ENCODE data around the gene TFEB. TPM values are rescaled to one million over a fixed set of nuclear protein-coding genes. Genes with fewer than 3 reads are reported as not detected.

Gene TFEB
- total RNA-seq: 10 to 100 TPM; 11.7 to 14.0 TPM

GRCh38 chr6:41735427-41736185 lies at the start of gene TFEB:
TFEB (minus strand) TSS chr6:41735608; CDS start chr6:41691213, 44,395 bp downstream.
- CTCF ChIA-PET: interaction anchor here (0.6 to 1.7 kb wide), 7 partner anchors 10 to 309 kb away, joined by 3 to 5 read pairs (median 3); partner anchors contain the start of gene TOMM6
- POLR2A ChIA-PET: interaction anchor here (2.5 kb wide), 1 partner anchor 29 kb away, joined by 14 read pairs; no protein-coding TSS in a partner anchor

- ChIA-PET CTCF (interaction anchor here (1.1 to 4.3 kb wide), 2 partner anchors 156 to 259 kb away, joined by 3 to 46 read pairs; no protein-coding TSS in a partner anchor), POLR2A (no interaction called here)
Observed at GRCh38 chr6:41784581-41785171, 49.3 kb upstream of the TFEB start.

- POLR2A ChIA-PET: no interaction called here
- CTCF ChIA-PET: interaction anchor here (2.3 kb wide), 1 partner anchor 261 kb away, joined by 10 read pairs; no protein-coding TSS in a partner anchor
Observed at GRCh38 chr6:41783106-41783780, 47.8 kb upstream of the TFEB start.

- ChIA-PET CTCF (interaction anchor here (0.6 to 2.3 kb wide), 5 partner anchors 48 to 783 kb away, joined by 3 to 10 read pairs (median 3); partner anchors contain the start of gene UBR2), POLR2A (no interaction called here)
Observed at GRCh38 chr6:41781366-41781730, 45.9 kb upstream of the TFEB start.

- ChIA-PET CTCF (interaction anchor here (0.6 to 1.0 kb wide), 4 partner anchors 47 to 434 kb away, joined by 3 read pairs; no protein-coding TSS in a partner anchor), POLR2A (no interaction called here)
Observed at GRCh38 chr6:41780551-41781365, 45.4 kb upstream of the TFEB start, which contains the start of gene PRICKLE4. PRICKLE4 (plus strand) TSS chr6:41780782; CDS start chr6:41783474, 2,692 bp downstream.

GRCh38 chr6:41779788-41780550 lies 44.6 kb upstream of the TFEB start, which contains the start of gene FRS3:
FRS3 (minus strand) TSS chr6:41779900; CDS start chr6:41776987, 2,913 bp downstream.
- CTCF ChIA-PET: interaction anchor here (1.0 kb wide), 2 partner anchors 145 to 389 kb away, joined by 3 read pairs; no protein-coding TSS in a partner anchor
- POLR2A ChIA-PET: interaction anchor here (0.6 kb wide), 1 partner anchor 8 kb away, joined by 4 read pairs; no protein-coding TSS in a partner anchor

- ChIA-PET POLR2A (interaction anchor here (0.6 kb wide), 1 partner anchor 9 kb away, joined by 4 read pairs; no protein-coding TSS in a partner anchor), CTCF (interaction anchor here (1.0 kb wide), 1 partner anchor 145 kb away, joined by 3 read pairs; no protein-coding TSS in a partner anchor)
Observed at GRCh38 chr6:41779336-41779735, 43.9 kb upstream of the TFEB start.

GRCh38 chr6:41778895-41779294 lies 43.5 kb upstream of the TFEB start:
- CTCF ChIA-PET: no interaction called here

GRCh38 chr6:41777551-41778285 lies 42.3 kb upstream of the TFEB start:
- CTCF ChIA-PET: interaction anchor here (0.5 to 2.6 kb wide), 2 partner anchors 266 to 494 kb away, joined by 3 to 8 read pairs; no protein-coding TSS in a partner anchor
- POLR2A ChIA-PET: no interaction called here

More at GRCh38 chr6:41778895-41779294, 43.5 kb upstream of the TFEB start:
- POLR2A ChIA-PET: no interaction called here

GRCh38 chr6:41775293-41775882 lies 40.0 kb upstream of the TFEB start:
- POLR2A ChIA-PET: no interaction called here
- CTCF ChIA-PET: interaction anchor here (0.8 to 2.6 kb wide), 7 partner anchors 12 to 269 kb away, joined by 3 to 8 read pairs (median 4); partner anchors contain the start of gene TOMM6

GRCh38 chr6:41774841-41775240 lies 39.4 kb upstream of the TFEB start:
- CTCF ChIA-PET: interaction anchor here (0.6 to 1.3 kb wide), 3 partner anchors 19 to 41 kb away, joined by 3 to 7 read pairs (median 4); no protein-coding TSS in a partner anchor
- POLR2A ChIA-PET: no interaction called here

- POLR2A ChIA-PET: no interaction called here
- CTCF ChIA-PET: no interaction called here
Observed at GRCh38 chr6:41771058-41771983, 35.9 kb upstream of the TFEB start.

- CTCF ChIA-PET: no interaction called here
- POLR2A ChIA-PET: no interaction called here
Observed at GRCh38 chr6:41770381-41771057, 35.1 kb upstream of the TFEB start.

- POLR2A ChIA-PET: no interaction called here
Observed at GRCh38 chr6:41769376-41769775, 34.0 kb upstream of the TFEB start.

More at GRCh38 chr6:41769376-41769775, 34.0 kb upstream of the TFEB start:
- CTCF ChIA-PET: interaction anchor here (1.0 kb wide), 1 partner anchor 86 kb away, joined by 4 read pairs; no protein-coding TSS in a partner anchor
